Vagina (tissue), 2 donors: Measurements from ENCODE around the gene FAM50B.

Experiments used
- POLR2A ChIP-seq, 2 donors: fragments of 450-650 bp; IDR thresholded peaks; one replicate each; pipeline ENCODE4 v1.6.1; 2017; ENCODE audit warnings: antibody characterized with exemption in 2 of 2, mild to moderate bottlenecking in 2 of 2, moderate library complexity in 2 of 2
- POLR2AphosphoS5 ChIP-seq, 2 donors: sonication (generic); formaldehyde crosslinking; IDR thresholded peaks; one replicate each; pipeline ENCODE4 v1.9.0; 2017; ENCODE audit warnings: antibody characterized with exemption in 2 of 2, mild to moderate bottlenecking in 2 of 2, low read depth in 1 of 2; ENCODE audit not compliant: insufficient read depth in 1 of 2
- TF ChIP-seq, protein P1 (sequence below), 3 experiments: fragments of 450-650 bp in 2 of 3; fragments of 200-600 bp in 1 of 3; sonication (generic) in 1 of 3; IDR thresholded peaks; one replicate each; pipeline ENCODE4 v1.5.1; 2017 to 2019; ENCODE audit warnings: antibody characterized with exemption in 3 of 3, mild to moderate bottlenecking in 2 of 3, moderate library complexity in 2 of 3

- TF ChIP-seq, protein P1, sequence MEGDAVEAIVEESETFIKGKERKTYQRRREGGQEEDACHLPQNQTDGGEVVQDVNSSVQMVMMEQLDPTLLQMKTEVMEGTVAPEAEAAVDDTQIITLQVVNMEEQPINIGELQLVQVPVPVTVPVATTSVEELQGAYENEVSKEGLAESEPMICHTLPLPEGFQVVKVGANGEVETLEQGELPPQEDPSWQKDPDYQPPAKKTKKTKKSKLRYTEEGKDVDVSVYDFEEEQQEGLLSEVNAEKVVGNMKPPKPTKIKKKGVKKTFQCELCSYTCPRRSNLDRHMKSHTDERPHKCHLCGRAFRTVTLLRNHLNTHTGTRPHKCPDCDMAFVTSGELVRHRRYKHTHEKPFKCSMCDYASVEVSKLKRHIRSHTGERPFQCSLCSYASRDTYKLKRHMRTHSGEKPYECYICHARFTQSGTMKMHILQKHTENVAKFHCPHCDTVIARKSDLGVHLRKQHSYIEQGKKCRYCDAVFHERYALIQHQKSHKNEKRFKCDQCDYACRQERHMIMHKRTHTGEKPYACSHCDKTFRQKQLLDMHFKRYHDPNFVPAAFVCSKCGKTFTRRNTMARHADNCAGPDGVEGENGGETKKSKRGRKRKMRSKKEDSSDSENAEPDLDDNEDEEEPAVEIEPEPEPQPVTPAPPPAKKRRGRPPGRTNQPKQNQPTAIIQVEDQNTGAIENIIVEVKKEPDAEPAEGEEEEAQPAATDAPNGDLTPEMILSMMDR (IDR thresholded peaks at IDR 0.05), result no peak
- TF ChIP-seq POLR2A (IDR thresholded peaks at IDR 0.05) (no peak), POLR2AphosphoS5 (IDR thresholded peaks at IDR 0.05; ENCODE audit: insufficient read depth in 1 of 2, low read depth in 1 of 2) (peak in 1 of 2 donors; percentile 47)
Measured at GRCh38 chr6:3888153-3888957, 39.2 kb downstream of the FAM50B start.
